ENCODE measurements around the gene WDR44.

The WDR44 gene

GRCh38 chrX:118348186-118348810, 2.4 kb downstream of the WDR44 start:
- peaks cover 15 to 46% of the 10 kb centered on the region in 2 donors for H3K4me1 Mint-ChIP-seq (ENCODE audit: low read depth in 2 of 2)
- no peak for DNase-seq

GRCh38 chrX:118349188-118349587, 3.3 kb downstream of the WDR44 start:
- H3K4me3 Mint-ChIP-seq, result peak overlapping the region in 1 of 2 donors; percentile 95
- H3K27ac Mint-ChIP-seq, result peak overlapping the region in 1 of 2 donors; percentile 28
- DNase-seq, result no peak
- no peaks in the 10 kb centered on the region for H3K9me3 Mint-ChIP-seq
- H3K27me3 Mint-ChIP-seq, result no peaks in the 10 kb centered on the region
- peaks cover 15 to 49% of the 10 kb centered on the region in 2 donors for H3K4me1 Mint-ChIP-seq (ENCODE audit: low read depth in 2 of 2)
- ATAC-seq (replicated peaks), result no peak
- H3K36me3 Mint-ChIP-seq (ENCODE audit: insufficient read depth), result peaks cover 15% of the 10 kb centered on the region

More at GRCh38 chrX:118348186-118348810, 2.4 kb downstream of the WDR44 start:
- H3K27ac Mint-ChIP-seq, result peak overlapping the region in 1 of 2 donors; percentile 95
- H3K36me3 Mint-ChIP-seq (ENCODE audit: insufficient read depth), result peaks cover 15% of the 10 kb centered on the region
- H3K9me3 Mint-ChIP-seq, result no peaks in the 10 kb centered on the region
- peak overlapping the region; percentile 95 to 98 for H3K4me3 Mint-ChIP-seq
- no peak for ATAC-seq (replicated peaks)
- no peaks in the 10 kb centered on the region for H3K27me3 Mint-ChIP-seq

GRCh38 chrX:118350221-118350620, 4.3 kb downstream of the WDR44 start:
- DNase-seq (no peak), ATAC-seq (replicated peaks) (no peak)
- H3K36me3 Mint-ChIP-seq (ENCODE audit: insufficient read depth), result peaks cover 15% of the 10 kb centered on the region
- peaks cover 19 to 56% of the 10 kb centered on the region in 2 donors for H3K4me1 Mint-ChIP-seq (ENCODE audit: low read depth in 2 of 2)
- no peaks in the 10 kb centered on the region for H3K27me3 Mint-ChIP-seq
- H3K27ac Mint-ChIP-seq, result peak overlapping the region in 1 of 2 donors; percentile 49
- no peaks in the 10 kb centered on the region for H3K9me3 Mint-ChIP-seq
- peak overlapping the region; percentile 8 to 25 for H3K4me3 Mint-ChIP-seq

- Mint-ChIP-seq H3K27me3 (no peaks in the 10 kb centered on the region), H3K4me1 (ENCODE audit: low read depth in 2 of 2) (peaks cover 20 to 58% of the 10 kb centered on the region in 2 donors), H3K4me3 (peak overlapping the region in 1 of 2 donors; percentile 25), H3K27ac (peak overlapping the region in 1 of 2 donors; percentile 49), H3K36me3 (ENCODE audit: insufficient read depth) (peaks cover 12% of the 10 kb centered on the region), H3K9me3 (no peaks in the 10 kb centered on the region)
- ATAC-seq (replicated peaks), result no peak
- DNase-seq, result no peak
Measured at GRCh38 chrX:118350706-118351105, 4.8 kb downstream of the WDR44 start.

GRCh38 chrX:118352566-118352965, 6.7 kb downstream of the WDR44 start:
- DNase-seq (no peak), ATAC-seq (replicated peaks) (peak; percentile 35)
- Mint-ChIP-seq H3K4me3 (peak overlapping the region; percentile 0 to 33), H3K4me1 (ENCODE audit: low read depth in 2 of 2) (peaks cover 20 to 51% of the 10 kb centered on the region in 2 donors), H3K27ac (peak overlapping the region; percentile 38 to 48), H3K27me3 (no peaks in the 10 kb centered on the region), H3K36me3 (ENCODE audit: insufficient read depth) (no peaks in the 10 kb centered on the region), H3K9me3 (no peaks in the 10 kb centered on the region)

- no peaks in the 10 kb centered on the region for H3K9me3 Mint-ChIP-seq
- no peaks in the 10 kb centered on the region for H3K36me3 Mint-ChIP-seq (ENCODE audit: insufficient read depth)
- H3K4me1 Mint-ChIP-seq (ENCODE audit: low read depth in 2 of 2), result peaks cover 14 to 45% of the 10 kb centered on the region in 2 donors
- H3K27me3 Mint-ChIP-seq, result no peaks in the 10 kb centered on the region
- no peak for DNase-seq
- peak overlapping the region; percentile 38 to 48 for H3K27ac Mint-ChIP-seq
- ATAC-seq (replicated peaks), result peak; percentile 71
- H3K4me3 Mint-ChIP-seq, result peak overlapping the region; percentile 0 to 38
Measured at GRCh38 chrX:118353081-118353850, 7.4 kb downstream of the WDR44 start.

- Mint-ChIP-seq H3K27me3 (no peaks in the 10 kb centered on the region), H3K9me3 (no peaks in the 10 kb centered on the region), H3K4me3 (no peak overlapping the region), H3K36me3 (ENCODE audit: insufficient read depth) (no peaks in the 10 kb centered on the region), H3K4me1 (ENCODE audit: low read depth in 2 of 2) (peaks cover 13 to 29% of the 10 kb centered on the region in 2 donors), H3K27ac (no peak overlapping the region)
- DNase-seq (no peak), ATAC-seq (replicated peaks) (peak; percentile 26)
Measured at GRCh38 chrX:118355225-118355920, 9.5 kb downstream of the WDR44 start.

- ATAC-seq (replicated peaks), result no peak
- DNase-seq, result no peak
Measured at GRCh38 chrX:118356154-118356701, 10.3 kb downstream of the WDR44 start.

GRCh38 chrX:118360429-118361125, 14.7 kb downstream of the WDR44 start:
- Mint-ChIP-seq H3K36me3 (ENCODE audit: insufficient read depth) (no peaks in the 10 kb centered on the region), H3K27ac (peak overlapping the region in 1 of 2 donors; percentile 28), H3K4me1 (ENCODE audit: low read depth in 2 of 2) (peaks cover 4 to 14% of the 10 kb centered on the region in 2 donors), H3K9me3 (no peaks in the 10 kb centered on the region), H3K27me3 (no peaks in the 10 kb centered on the region), H3K4me3 (no peak overlapping the region)
- ATAC-seq (replicated peaks) (no peak), DNase-seq (no peak)

More at GRCh38 chrX:118356154-118356701, 10.3 kb downstream of the WDR44 start:
- Mint-ChIP-seq H3K4me3 (no peak overlapping the region), H3K27me3 (no peaks in the 10 kb centered on the region), H3K36me3 (ENCODE audit: insufficient read depth) (no peaks in the 10 kb centered on the region), H3K4me1 (ENCODE audit: low read depth in 2 of 2) (peaks cover 13 to 31% of the 10 kb centered on the region in 2 donors), H3K27ac (no peak overlapping the region), H3K9me3 (no peaks in the 10 kb centered on the region)

- ATAC-seq (replicated peaks) (no peak), DNase-seq (no peak)
- Mint-ChIP-seq H3K27me3 (no peaks in the 10 kb centered on the region), H3K4me1 (ENCODE audit: low read depth in 2 of 2) (peaks cover 4 to 14% of the 10 kb centered on the region in 2 donors), H3K27ac (no peak overlapping the region), H3K9me3 (no peaks in the 10 kb centered on the region), H3K4me3 (no peak overlapping the region), H3K36me3 (ENCODE audit: insufficient read depth) (peaks cover 3% of the 10 kb centered on the region)
Measured at GRCh38 chrX:118364261-118364660, 18.4 kb downstream of the WDR44 start.

- H3K4me3 Mint-ChIP-seq, result no peak overlapping the region
- peaks cover 3% of the 10 kb centered on the region for H3K36me3 Mint-ChIP-seq (ENCODE audit: insufficient read depth)
- DNase-seq (no peak), ATAC-seq (replicated peaks) (no peak)
- H3K27ac Mint-ChIP-seq, result no peak overlapping the region
- no peaks in the 10 kb centered on the region for H3K27me3 Mint-ChIP-seq
- no peaks in the 10 kb centered on the region for H3K9me3 Mint-ChIP-seq
- peaks cover 6 to 8% of the 10 kb centered on the region in 2 donors for H3K4me1 Mint-ChIP-seq (ENCODE audit: low read depth in 2 of 2)
Measured at GRCh38 chrX:118367338-118367737, 21.4 kb downstream of the WDR44 start.

GRCh38 chrX:118368398-118368797, 22.5 kb downstream of the WDR44 start:
- ATAC-seq (replicated peaks), result no peak
- Mint-ChIP-seq H3K4me3 (no peak overlapping the region), H3K27me3 (no peaks in the 10 kb centered on the region), H3K27ac (no peak overlapping the region), H3K9me3 (no peaks in the 10 kb centered on the region), H3K4me1 (ENCODE audit: low read depth in 2 of 2) (peaks cover 7 to 8% of the 10 kb centered on the region in 2 donors), H3K36me3 (ENCODE audit: insufficient read depth) (peaks cover 3% of the 10 kb centered on the region)
- DNase-seq, result no peak
